ENCODE data around the gene PRND. TPM values are rescaled to one million over a fixed set of nuclear protein-coding genes. Genes with fewer than 3 reads are reported as not detected.
A peak's percentile ranks its signal among the peaks of the same experiment; 100 is the strongest.

PRND gene
- total and polyA plus RNA-seq, 2 of the 8 experiments (the other 6 are each of a cell fraction or from before 2014, with no cell fraction given): 0.09 to 0.11 TPM

DNA sequence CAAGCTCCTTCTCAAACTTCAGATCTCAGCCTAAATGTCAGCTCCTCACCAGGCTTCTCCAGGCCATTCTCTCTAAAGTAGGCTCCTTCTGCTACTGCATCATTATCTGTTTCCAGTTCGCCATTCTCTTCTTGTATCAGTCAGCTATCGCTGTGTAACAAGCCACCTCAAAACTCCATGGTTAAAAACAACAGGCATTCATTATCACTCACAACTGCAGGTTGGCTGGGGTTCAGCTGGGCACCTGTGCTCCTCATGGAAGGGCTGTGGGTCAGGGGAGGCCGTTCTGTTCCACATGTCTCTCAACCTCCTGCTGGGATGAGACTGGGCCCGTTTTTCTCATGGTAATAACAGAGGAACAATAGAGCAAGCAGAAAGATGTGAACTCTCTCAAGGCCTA, 28.7 kb downstream of the PRND start:
- Histone ChIP-seq H2BK120ac (replicated peaks; ENCODE audit: low read depth, low read length) (no peak overlapping the region), H3K36me3 (ENCODE audit: control insufficient read depth in 2 of 4, insufficient read depth in 4 of 4, low read length in 3 of 4) (no peaks in the 10 kb centered on the region), H4K91ac (replicated peaks; ENCODE audit: insufficient read length, low read length) (no peak overlapping the region), H2BK12ac (ENCODE audit: low read depth, low read length) (no peak overlapping the region), H3K23me2 (ENCODE audit: low read depth, low read length) (no peaks in the 10 kb centered on the region), H2AFZ (ENCODE audit: low read length) (no peak overlapping the region), H4K8ac (ENCODE audit: extremely low read depth, insufficient read depth, low read length) (no peak overlapping the region), H3K79me2 (ENCODE audit: control insufficient read depth in 1 of 2, insufficient read depth in 2 of 2, low read length in 2 of 2) (no peaks in the 10 kb centered on the region), H3K14ac (ENCODE audit: insufficient read length) (no peak overlapping the region), H3K4ac (replicated peaks; ENCODE audit: insufficient read length, low read depth, low read length) (no peak overlapping the region), H3K9ac (replicated peaks in 1 of 4; ENCODE audit: extremely low read depth in 1 of 4, low read depth in 3 of 4, low read length in 3 of 4) (no peak overlapping the region), H2AK5ac (ENCODE audit: low read depth, low read length) (no peak overlapping the region), H4K20me1 (replicated peaks in 1 of 2; ENCODE audit: control insufficient read depth in 1 of 2, insufficient read depth in 2 of 2, low read length in 2 of 2) (no peaks in the 10 kb centered on the region), H3K27me3 (replicated peaks in 1 of 4; ENCODE audit: control insufficient read depth in 3 of 4, extremely low read depth in 1 of 4, insufficient read depth in 3 of 4, low read length in 3 of 4) (no peaks in the 10 kb centered on the region; a peak in 2 of 7 replicates), H3K9me3 (ENCODE audit: insufficient read depth in 2 of 2, low read depth in 1 of 2, low read length in 1 of 2) (peaks cover 6 to 7% of the 10 kb centered on the region in 2 experiments; a peak in 2 of 4 replicates), H2BK20ac (ENCODE audit: low read length) (no peak overlapping the region), H2BK15ac (ENCODE audit: low read length) (no peak overlapping the region), H4K5ac (ENCODE audit: insufficient read length, low read depth, low read length) (no peak overlapping the region), H3K23ac (ENCODE audit: insufficient read length) (no peak overlapping the region), H3K4me2 (ENCODE audit: insufficient read depth in 1 of 2, low read depth in 2 of 2, low read length in 2 of 2) (no peak overlapping the region), H3K56ac (replicated peaks; ENCODE audit: insufficient read length, low read depth, low read length) (no peak overlapping the region), H2BK5ac (ENCODE audit: low read depth, low read length) (no peak overlapping the region), H3K79me1 (ENCODE audit: low read depth, low read length) (no peaks in the 10 kb centered on the region), H3K4me3 (ENCODE audit: extremely low read depth in 1 of 4, insufficient read depth in 2 of 4, low read depth in 3 of 4, low read length in 4 of 4) (no peak overlapping the region), H3K4me1 (replicated peaks in 1 of 4; ENCODE audit: control insufficient read depth in 3 of 4, insufficient read depth in 4 of 4, low read length in 3 of 4) (peaks cover 0 to 7% (median 0%) of the 10 kb centered on the region in 4 experiments; a peak in 1 of 7 replicates), H3K18ac (ENCODE audit: extremely low read depth, low read length) (no peak overlapping the region), H3K27ac (ENCODE audit: low read depth, low read length) (no peak overlapping the region)
- CTCF ChIA-PET (ENCODE audit: partially characterized antibody): interaction anchor here (1.0 to 2.7 kb wide), 2 partner anchors 10 to 65 kb away, joined by 3 to 16 read pairs; no protein-coding TSS in a partner anchor
- FAIRE-seq (no peak), DNase-seq (ENCODE audit: low read depth in 1 of 2, low spot score in 2 of 2) (no peak)
- WGBS, 2 experiments (ENCODE audit: extremely low coverage in 1 of 2, insufficient coverage in 1 of 2, insufficient read length in 1 of 2, insufficient replicate concordance in 2 of 2, low coverage in 1 of 2, low lambda C conversion rate in 2 of 2, missing lambda C conversion rate in 1 of 2): 94% methylated on average over 3 of the region's 4 CpGs; no CpG with 5 or more reads in 1 of the 2 experiments
- POLR2A ChIA-PET (ENCODE audit: partially characterized antibody): no interaction called here
- TF ChIP-seq SP1 (IDR thresholded peaks at IDR 0.05; ENCODE audit: low read depth, low read length): no peak
- TF ChIP-seq KDM4A (IDR thresholded peaks at IDR 0.05; ENCODE audit: low read depth, low read length, severe bottlenecking): no peak
- TF ChIP-seq KDM1A (IDR thresholded peaks at IDR 0.05; ENCODE audit: borderline replicate concordance, low read length): peak; percentile 85; the same call in 1 of the 2 replicates
- no peak for TF ChIP-seq CBX8 (IDR thresholded peaks at IDR 0.05; ENCODE audit: borderline replicate concordance, low read depth, low read length)
